Suprapubic skin (tissue), 4 donors: Measurements from ENCODE around the gene FAM219A. TPM values are rescaled to one million over a fixed set of nuclear protein-coding genes. Genes with fewer than 3 reads are reported as not detected.
"Not testable (repeated sequence)": the region's sequence is repeated elsewhere in the genome, so short reads cannot be mapped to it uniquely, and the experiment has no call there.

Source experiments
- DNase-seq, 2 donors: peaks; one replicate each; pipeline ENCODE4 v3.0.0-alpha.2; 2019; ENCODE audit warnings: low spot score in 2 of 2
- H3K27ac ChIP-seq: fragments of 200-600 bp; sonication (generic); one replicate; pipeline ENCODE4 v1.5.1; 2019
- H3K27me3 ChIP-seq: fragments of 200-600 bp; sonication (generic); one replicate; pipeline ENCODE4 v1.5.1; 2019
- H3K36me3 ChIP-seq: fragments of 200-600 bp; sonication (generic); one replicate; pipeline ENCODE4 v1.5.1; 2019
- H3K4me1 ChIP-seq: fragments of 200-600 bp; sonication (generic); one replicate; pipeline ENCODE4 v1.5.1; 2019
- H3K4me3 ChIP-seq: fragments of 200-600 bp; sonication (generic); one replicate; pipeline ENCODE4 v1.5.1; 2019; ENCODE audit warnings: mild to moderate bottlenecking
- H3K9me3 ChIP-seq: fragments of 200-600 bp; sonication (generic); one replicate; pipeline ENCODE4 v1.5.1; 2019
- CTCF ChIP-seq, 2 donors: fragments of 200-600 bp in 1 of 2; fragments of 450-650 bp in 1 of 2; sonication (generic) in 1 of 2; IDR thresholded peaks; one replicate each; pipeline ENCODE4 v1.5.1; 2016 to 2019; ENCODE audit warnings: antibody characterized with exemption in 2 of 2, mild to moderate bottlenecking in 1 of 2, moderate library complexity in 1 of 2
- EP300 ChIP-seq: sonication (generic); formaldehyde crosslinking; IDR thresholded peaks from one replicate; pipeline ENCODE4 v1.6.1; 2017; ENCODE audit warnings: antibody characterized with exemption
- POLR2A ChIP-seq, 2 donors: fragments of 450-650 bp; IDR thresholded peaks; one replicate each; pipeline ENCODE4 v1.6.1; 2017; ENCODE audit warnings: antibody characterized with exemption in 2 of 2, mild to moderate bottlenecking in 2 of 2, moderate library complexity in 2 of 2
- POLR2AphosphoS5 ChIP-seq, 3 donors: sonication (generic); formaldehyde crosslinking; IDR thresholded peaks; one replicate each; pipeline ENCODE4 v1.6.1; 2017; ENCODE audit warnings: antibody characterized with exemption in 3 of 3
- whole genome bisulfite sequencing: methylation state at CpG from one replicate; pipeline ENCODE4 v1.1.5; 2018; 5-methylcytosine and 5-hydroxymethylcytosine counted together
- total RNA-seq, 4 donors: library from RNA; depleted of rRNA; stranded (reverse); fragments of >200 nt; gene quantifications; one replicate each; pipeline ENCODE4 v1.1.0, GENCODE V29; 2016

FAM219A gene
- total RNA-seq, 4 donors from 2014 or later: 12.6 to 17.0 (median 15.0) TPM

- H3K4me3 ChIP-seq: no peak overlapping the region
- no peak overlapping the region for H3K27ac ChIP-seq
- TF ChIP-seq CTCF (IDR thresholded peaks at IDR 0.05): no peak
- no peak for TF ChIP-seq POLR2AphosphoS5 (IDR thresholded peaks at IDR 0.05)
- TF ChIP-seq POLR2A (IDR thresholded peaks at IDR 0.05): no peak
- TF ChIP-seq EP300: no peak
- H3K4me1 ChIP-seq: no peaks in the 10 kb centered on the region
- no peaks in the 10 kb centered on the region for H3K36me3 ChIP-seq
- no peaks in the 10 kb centered on the region for H3K27me3 ChIP-seq
- WGBS: 68% methylated on average over 13 of the region's 13 CpGs
- H3K9me3 ChIP-seq: no peaks in the 10 kb centered on the region
- DNase-seq: peak in 1 of 2 donors; percentile 67
These were observed 94.6 kb downstream of the FAM219A start for GRCh38 chr9:34363619-34364351.

GRCh38 chr9:34362614-34363214, 95.7 kb downstream of the FAM219A start:
- Histone ChIP-seq H3K4me1 (no peaks in the 10 kb centered on the region), H3K9me3 (no peaks in the 10 kb centered on the region), H3K27me3 (no peaks in the 10 kb centered on the region), H3K27ac (no peak overlapping the region), H3K4me3 (no peak overlapping the region), H3K36me3 (no peaks in the 10 kb centered on the region)
- no peak for DNase-seq
- TF ChIP-seq EP300 (no peak), POLR2AphosphoS5 (IDR thresholded peaks at IDR 0.05) (no peak), CTCF (IDR thresholded peaks at IDR 0.05) (no peak), POLR2A (IDR thresholded peaks at IDR 0.05) (no peak)
- WGBS: 100% methylated on average over 4 of the region's 4 CpGs

- WGBS: 100% methylated on average over 1 of the region's 1 CpG
- H3K9me3 ChIP-seq, H3K36me3 ChIP-seq, H3K4me3 ChIP-seq, DNase-seq, H3K27me3 ChIP-seq, H3K27ac ChIP-seq, H3K4me1 ChIP-seq: not testable (repeated sequence)
These were observed 105.4 kb downstream of the FAM219A start for GRCh38 chr9:34352957-34353356.

- not testable (repeated sequence) for H3K9me3 ChIP-seq, H3K36me3 ChIP-seq, H3K27me3 ChIP-seq, H3K27ac ChIP-seq, DNase-seq, H3K4me3 ChIP-seq, H3K4me1 ChIP-seq
- WGBS: 89% methylated on average over 7 of the region's 7 CpGs
These were observed 106.2 kb downstream of the FAM219A start for GRCh38 chr9:34352122-34352652.

GRCh38 chr9:34349324-34349723, 109.0 kb downstream of the FAM219A start:
- 92% methylated on average over 3 of the region's 3 CpGs for WGBS
- peaks cover 5% of the 10 kb centered on the region for H3K4me1 ChIP-seq
- DNase-seq: no peak

More at GRCh38 chr9:34349324-34349723, 109.0 kb downstream of the FAM219A start:
- Histone ChIP-seq H3K27ac (no peak overlapping the region), H3K9me3 (no peaks in the 10 kb centered on the region), H3K4me3 (no peak overlapping the region), H3K27me3 (no peaks in the 10 kb centered on the region), H3K36me3 (no peaks in the 10 kb centered on the region)
- no peak for TF ChIP-seq POLR2A (IDR thresholded peaks at IDR 0.05)
- no peak for TF ChIP-seq EP300
- no peak for TF ChIP-seq CTCF (IDR thresholded peaks at IDR 0.05)
- no peak for TF ChIP-seq POLR2AphosphoS5 (IDR thresholded peaks at IDR 0.05)

Other genes starting within 250 kb of the FAM219A start
- gene KIF24, start 129.3 kb downstream of the FAM219A start, total RNA-seq: 1 to 10 TPM in 2 of 4 donors, under 1 TPM in 2; 0.68 to 1.4 (median 1.0) TPM
- 10 to 100 TPM; 13.2 to 19.7 (median 17.0) TPM for gene NUDT2, start 129.0 kb downstream of the FAM219A start, total RNA-seq
- gene MYORG, start 81.7 kb downstream of the FAM219A start, total RNA-seq: 1 to 10 TPM; 5.7 to 8.8 (median 7.3) TPM
- not detected for gene DNAI1, start 235 bp upstream of the FAM219A start, total RNA-seq
- 1 to 10 TPM in 3 of 4 donors, under 1 TPM in 1; 0.65 to 4.0 (median 2.7) TPM for gene ENHO, start 64.4 kb upstream of the FAM219A start, total RNA-seq
- gene CNTFR, start 131.2 kb upstream of the FAM219A start, total RNA-seq: 1 to 10 TPM; 5.0 to 9.1 (median 5.7) TPM
- 10 to 100 TPM; 20.3 to 50.4 (median 25.1) TPM for gene RPP25L, start 153.5 kb upstream of the FAM219A start, total RNA-seq
- 100 to 1,000 TPM in 3 of 4 donors, 10 to 100 TPM in 1; 61.2 to 136 (median 121) TPM for gene DCTN3, start 161.9 kb upstream of the FAM219A start, total RNA-seq
- 1 to 10 TPM in 1 of 4 donors, under 1 TPM in 3; 0.34 to 2.0 (median 0.50) TPM for gene ARID3C, start 170.5 kb upstream of the FAM219A start, total RNA-seq
- gene SIGMAR1, start 179.2 kb upstream of the FAM219A start, total RNA-seq: 100 to 1,000 TPM in 3 of 4 donors, 10 to 100 TPM in 1; 78.5 to 111 (median 109) TPM
- 100 to 1,000 TPM in 1 of 4 donors, 10 to 100 TPM in 3; 47.6 to 182 (median 77.6) TPM for gene GALT, start 188.1 kb upstream of the FAM219A start, total RNA-seq
- gene IL11RA, start 193.6 kb upstream of the FAM219A start, total RNA-seq: 100 to 1,000 TPM in 1 of 4 donors, 10 to 100 TPM in 3; 23.4 to 114 (median 39.3) TPM
- 100 to 1,000 TPM; 169 to 357 (median 233) TPM for gene CCL27, start 204.1 kb upstream of the FAM219A start, total RNA-seq
- 1 to 10 TPM; 1.3 to 5.4 (median 3.3) TPM for gene CCL19, start 232.7 kb upstream of the FAM219A start, total RNA-seq